Measurements from ENCODE around the gene ANK3. TPM values are rescaled to one million over a fixed set of nuclear protein-coding genes. Genes with fewer than 3 reads are reported as not detected.
A peak's percentile ranks its signal among the peaks of the same experiment; 100 is the strongest.

The ANK3 gene
- polyA plus RNA-seq, 1 experiment = 0.13 TPM

DNA sequence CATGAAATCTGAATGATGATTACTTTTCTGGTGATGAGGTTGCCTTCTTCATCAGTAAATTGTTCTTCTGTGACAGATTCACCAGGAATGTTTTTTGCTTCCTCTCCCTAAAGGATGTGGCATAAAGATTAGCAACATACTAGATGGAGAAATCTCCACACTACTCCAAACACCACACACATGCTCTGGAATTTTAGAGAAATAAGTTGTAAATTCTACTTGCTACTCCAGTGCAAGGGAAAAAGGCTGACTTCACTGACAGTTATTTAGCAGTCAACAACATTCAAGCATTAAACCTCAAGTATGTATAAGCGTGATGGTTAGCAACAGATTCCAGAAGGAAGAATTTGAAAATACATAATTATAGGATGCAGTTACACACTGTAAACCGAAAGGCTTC is 345.4 kb downstream of the ANK3 start:
- TF ChIP-seq, protein P1, sequence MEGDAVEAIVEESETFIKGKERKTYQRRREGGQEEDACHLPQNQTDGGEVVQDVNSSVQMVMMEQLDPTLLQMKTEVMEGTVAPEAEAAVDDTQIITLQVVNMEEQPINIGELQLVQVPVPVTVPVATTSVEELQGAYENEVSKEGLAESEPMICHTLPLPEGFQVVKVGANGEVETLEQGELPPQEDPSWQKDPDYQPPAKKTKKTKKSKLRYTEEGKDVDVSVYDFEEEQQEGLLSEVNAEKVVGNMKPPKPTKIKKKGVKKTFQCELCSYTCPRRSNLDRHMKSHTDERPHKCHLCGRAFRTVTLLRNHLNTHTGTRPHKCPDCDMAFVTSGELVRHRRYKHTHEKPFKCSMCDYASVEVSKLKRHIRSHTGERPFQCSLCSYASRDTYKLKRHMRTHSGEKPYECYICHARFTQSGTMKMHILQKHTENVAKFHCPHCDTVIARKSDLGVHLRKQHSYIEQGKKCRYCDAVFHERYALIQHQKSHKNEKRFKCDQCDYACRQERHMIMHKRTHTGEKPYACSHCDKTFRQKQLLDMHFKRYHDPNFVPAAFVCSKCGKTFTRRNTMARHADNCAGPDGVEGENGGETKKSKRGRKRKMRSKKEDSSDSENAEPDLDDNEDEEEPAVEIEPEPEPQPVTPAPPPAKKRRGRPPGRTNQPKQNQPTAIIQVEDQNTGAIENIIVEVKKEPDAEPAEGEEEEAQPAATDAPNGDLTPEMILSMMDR (IDR thresholded peaks at IDR 0.05; ENCODE audit: insufficient read depth, low read depth, low read length) = no peak
- H3K4me3 ChIP-seq (ENCODE audit: low read depth, low read length) = no peak overlapping the region
- H3K27me3 ChIP-seq (ENCODE audit: control insufficient read depth, insufficient read depth, low read length) = no peaks in the 10 kb centered on the region
- H3K36me3 ChIP-seq (ENCODE audit: control insufficient read depth, insufficient read depth, low read length) = no peaks in the 10 kb centered on the region
- DNase-seq (ENCODE audit: low read depth) = peak; percentile 23
- CTCF ChIA-PET = interaction anchor here (1.5 kb wide), 1 partner anchor 418 kb away, joined by 3 read pairs; no protein-coding TSS in a partner anchor
- POLR2A ChIA-PET = interaction anchor here (0.6 kb wide), 1 partner anchor 256 kb away, joined by 3 read pairs; no protein-coding TSS in a partner anchor

DNA sequence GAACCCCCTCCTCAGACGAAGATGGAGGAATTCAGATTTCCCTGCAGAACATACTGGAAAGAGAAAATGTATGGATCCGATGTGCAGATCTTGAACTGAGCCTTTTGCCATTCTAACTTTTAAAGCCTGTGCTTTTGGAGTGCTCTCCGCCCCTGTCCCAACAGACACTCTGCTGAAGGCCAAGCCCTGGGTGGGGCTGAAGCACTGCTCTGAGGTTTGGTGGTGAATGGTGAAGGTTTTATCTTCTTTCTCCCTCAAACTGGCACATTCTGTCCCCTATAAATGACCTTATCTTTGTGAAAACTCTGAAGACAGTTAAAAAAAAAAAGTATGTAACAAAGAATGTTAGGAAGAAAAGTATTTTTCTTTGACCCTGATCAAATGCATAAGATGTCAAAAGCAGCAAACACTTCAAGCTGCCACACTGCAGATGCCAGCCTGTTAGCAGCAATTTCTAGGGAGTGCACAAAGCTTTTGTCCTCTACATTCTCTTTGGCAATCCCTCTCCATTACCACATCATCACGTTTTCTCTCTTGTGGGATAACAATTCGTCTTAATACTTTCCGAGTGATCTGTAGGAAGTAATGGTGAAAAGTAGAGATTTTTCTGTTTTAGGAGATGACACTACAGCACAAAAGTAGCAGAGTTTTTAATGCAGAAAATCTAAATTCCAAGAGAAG is 346.0 kb downstream of the ANK3 start:
- TF ChIP-seq, protein P1 (IDR thresholded peaks at IDR 0.05; ENCODE audit: insufficient read depth, low read depth, low read length) = no peak
- H3K36me3 ChIP-seq (ENCODE audit: control insufficient read depth, insufficient read depth, low read length) = no peaks in the 10 kb centered on the region
- no peak overlapping the region for H3K4me3 ChIP-seq (ENCODE audit: low read depth, low read length)
- H3K27me3 ChIP-seq (ENCODE audit: control insufficient read depth, insufficient read depth, low read length) = no peaks in the 10 kb centered on the region
- CTCF ChIA-PET = no interaction called here
- no peak for DNase-seq (ENCODE audit: low read depth)
- POLR2A ChIA-PET = interaction anchor here (0.6 kb wide), 1 partner anchor 257 kb away, joined by 3 read pairs; no protein-coding TSS in a partner anchor

DNA sequence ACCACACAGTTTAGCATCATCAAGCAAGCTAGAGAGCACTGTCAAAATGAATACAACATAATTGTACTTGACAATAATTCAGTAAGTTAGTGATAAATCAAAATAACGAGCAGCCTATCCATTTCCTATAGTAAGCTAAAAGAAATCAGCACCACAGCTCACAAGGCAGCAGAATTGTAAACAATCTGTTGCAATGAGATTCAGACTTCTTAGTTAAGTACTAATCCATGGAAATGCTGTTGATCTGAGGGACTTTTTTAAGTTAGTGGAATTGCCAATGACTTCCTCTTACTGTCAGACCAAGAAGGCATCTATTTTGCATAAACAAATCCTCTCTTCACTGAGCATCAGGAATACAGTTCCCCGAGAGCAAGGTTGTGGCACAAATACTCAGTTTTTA is 346.8 kb downstream of the ANK3 start:
- TF ChIP-seq, protein P1 (IDR thresholded peaks at IDR 0.05; ENCODE audit: insufficient read depth, low read depth, low read length) = no peak
- POLR2A ChIA-PET = no interaction called here
- Histone ChIP-seq H3K4me3 (ENCODE audit: low read depth, low read length) (no peak overlapping the region), H3K27me3 (ENCODE audit: control insufficient read depth, insufficient read depth, low read length) (no peaks in the 10 kb centered on the region), H3K36me3 (ENCODE audit: control insufficient read depth, insufficient read depth, low read length) (no peaks in the 10 kb centered on the region)
- DNase-seq (ENCODE audit: low read depth) = no peak
- CTCF ChIA-PET = no interaction called here

DNA sequence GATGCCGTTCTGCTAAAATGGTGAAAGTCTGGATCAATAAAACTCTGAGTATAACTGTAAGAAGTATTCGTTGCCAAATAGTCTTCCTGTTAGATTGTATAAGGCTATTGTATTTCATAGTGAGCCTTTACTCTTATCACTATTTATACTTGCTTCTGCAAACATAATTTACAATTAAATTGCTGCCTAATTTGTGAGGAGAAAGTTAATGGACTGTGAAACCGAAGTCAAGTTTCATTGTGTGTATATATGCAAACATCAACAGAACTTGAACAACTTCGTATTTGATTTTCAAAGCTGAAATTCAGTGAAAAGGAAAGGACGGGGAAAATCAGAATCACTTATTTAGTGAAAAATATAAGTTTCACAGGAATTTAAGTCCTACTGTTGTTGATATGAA is 347.4 kb downstream of the ANK3 start:
- no peak for DNase-seq (ENCODE audit: low read depth)
- ChIA-PET CTCF (no interaction called here), POLR2A (no interaction called here)
- Histone ChIP-seq H3K4me3 (ENCODE audit: low read depth, low read length) (no peak overlapping the region), H3K36me3 (ENCODE audit: control insufficient read depth, insufficient read depth, low read length) (no peaks in the 10 kb centered on the region), H3K27me3 (ENCODE audit: control insufficient read depth, insufficient read depth, low read length) (no peaks in the 10 kb centered on the region)
- TF ChIP-seq, protein P1 (IDR thresholded peaks at IDR 0.05; ENCODE audit: insufficient read depth, low read depth, low read length) = no peak

DNA sequence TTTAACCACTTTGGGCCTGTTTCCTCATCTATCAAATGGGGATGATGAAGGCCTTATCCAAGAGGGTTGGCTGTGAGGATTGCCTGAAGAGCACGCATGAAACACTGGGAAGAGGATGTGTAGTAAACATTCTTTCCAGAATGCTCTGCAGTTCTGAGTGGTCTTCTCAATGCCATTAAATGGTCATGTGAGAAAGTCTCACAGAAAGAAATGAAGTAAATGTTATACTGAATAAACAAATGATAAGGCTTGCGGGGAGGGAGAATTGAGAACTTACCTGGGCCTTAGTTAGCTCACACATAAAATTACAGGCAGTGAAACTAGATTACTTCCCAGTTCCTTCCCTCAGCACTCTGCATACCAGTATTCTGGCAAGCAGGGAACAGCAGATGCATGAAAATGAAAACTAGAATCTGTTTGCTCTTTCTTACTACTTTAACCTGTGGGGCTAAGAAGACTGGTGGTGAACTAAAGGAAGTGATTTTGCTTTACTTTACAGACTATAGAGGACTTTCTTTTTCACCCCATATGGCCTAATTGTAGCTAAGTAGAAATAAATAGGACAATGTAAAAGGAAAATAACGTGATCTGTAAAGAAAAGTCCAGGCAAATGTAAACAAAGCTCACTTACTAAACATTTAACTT is 348.1 kb downstream of the ANK3 start:
- H3K4me3 ChIP-seq (ENCODE audit: low read depth, low read length) = no peak overlapping the region
- no peaks in the 10 kb centered on the region for H3K27me3 ChIP-seq (ENCODE audit: control insufficient read depth, insufficient read depth, low read length)
- TF ChIP-seq, protein P1 (IDR thresholded peaks at IDR 0.05; ENCODE audit: insufficient read depth, low read depth, low read length) = no peak
- no peak for DNase-seq (ENCODE audit: low read depth)
- no peaks in the 10 kb centered on the region for H3K36me3 ChIP-seq (ENCODE audit: control insufficient read depth, insufficient read depth, low read length)
- ChIA-PET CTCF (no interaction called here), POLR2A (no interaction called here)

Measured in BJ (cell line).